NCI-H446 (cell line): Measurements from ENCODE around the gene FOXP1.
"Not testable (repeated sequence)": the region's sequence is repeated elsewhere in the genome, so short reads cannot be mapped to it uniquely, and the experiment has no call there.

Experiments used
- DNase-seq, 2 experiments: peaks; one replicate each; lab custom pipeline; 2025; lab: John Stamatoyannopoulos, UW

The FOXP1 gene

GRCh38 chr3:70979983-70980645 is 603.4 kb downstream of the FOXP1 start:
- no peak for DNase-seq

GRCh38 chr3:70977712-70978111 is 605.8 kb downstream of the FOXP1 start:
- DNase-seq, result no peak

GRCh38 chr3:70975981-70976380 is 607.5 kb downstream of the FOXP1 start:
- not testable (repeated sequence) for DNase-seq

GRCh38 chr3:70974747-70975146 is 608.8 kb downstream of the FOXP1 start:
- DNase-seq, result no peak

- DNase-seq, result no peak
These were observed 610.0 kb downstream of the FOXP1 start for GRCh38 chr3:70973558-70973957.

- no peak for DNase-seq
These were observed 610.7 kb downstream of the FOXP1 start for GRCh38 chr3:70972855-70973254.

- no peak for DNase-seq
These were observed 612.6 kb downstream of the FOXP1 start for GRCh38 chr3:70970952-70971351.

GRCh38 chr3:70970171-70970570 is 613.4 kb downstream of the FOXP1 start:
- DNase-seq, result no peak

- DNase-seq, result no peak
These were observed 619.9 kb downstream of the FOXP1 start for GRCh38 chr3:70963431-70964275.

GRCh38 chr3:70959506-70960291 is 623.8 kb downstream of the FOXP1 start:
- no peak for DNase-seq

GRCh38 chr3:70952033-70952747 is 631.3 kb downstream of the FOXP1 start:
- no peak for DNase-seq

- DNase-seq, result no peak
These were observed 632.2 kb downstream of the FOXP1 start for GRCh38 chr3:70951316-70951715.

GRCh38 chr3:70947579-70947978 is 635.9 kb downstream of the FOXP1 start:
- no peak for DNase-seq

GRCh38 chr3:70943886-70944285 is 639.6 kb downstream of the FOXP1 start:
- no peak for DNase-seq

- no peak for DNase-seq
These were observed 650.3 kb downstream of the FOXP1 start for GRCh38 chr3:70933105-70933810.

GRCh38 chr3:70930066-70930465 is 653.5 kb downstream of the FOXP1 start:
- DNase-seq, result no peak

- DNase-seq, result no peak
These were observed 656.3 kb downstream of the FOXP1 start for GRCh38 chr3:70927239-70927638.

GRCh38 chr3:70926835-70927234 is 656.7 kb downstream of the FOXP1 start:
- DNase-seq, result no peak

GRCh38 chr3:70919661-70920060 is 663.9 kb downstream of the FOXP1 start:
- DNase-seq, result no peak

GRCh38 chr3:70919091-70919490 is 664.4 kb downstream of the FOXP1 start:
- no peak for DNase-seq

GRCh38 chr3:70916375-70917055 is 667.0 kb downstream of the FOXP1 start:
- peak in 1 of 2 experiments; percentile 0 for DNase-seq
